Astrocyte of the hippocampus (primary cell): ENCODE results near the gene ZRANB1.

ENCODE experiments used
- DNase-seq: peaks from one replicate; pipeline ENCODE4 v3.0.0; 2011; ENCODE audit warnings: low read depth, low spot score

The ZRANB1 gene

GRCh38 chr10:124993736-124994451 is 52.0 kb downstream of the ZRANB1 start:
- no peak for DNase-seq

- no peak for DNase-seq
Measured at GRCh38 chr10:124994573-124995473, 52.9 kb downstream of the ZRANB1 start.

DNA sequence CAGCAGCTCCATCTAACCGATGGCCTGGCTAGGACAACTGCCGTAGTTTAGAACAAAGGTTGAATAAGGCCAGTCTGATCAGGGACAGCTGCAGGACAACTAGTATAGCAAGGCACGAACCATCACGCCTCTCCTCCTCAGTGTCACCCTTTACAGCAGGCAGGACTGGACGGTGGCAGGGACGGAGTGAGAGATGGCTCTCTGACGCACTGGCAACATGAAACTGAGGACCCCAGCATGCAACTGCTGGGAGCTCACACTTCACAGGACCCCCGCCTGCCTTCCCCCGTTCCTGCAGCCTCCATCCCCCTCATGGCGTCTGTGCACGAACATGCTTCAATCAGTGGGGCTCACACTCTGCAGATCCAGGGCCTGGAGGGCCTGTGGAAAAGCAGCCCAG is 53.7 kb downstream of the ZRANB1 start:
- no peak for DNase-seq

- no peak for DNase-seq
Measured at GRCh38 chr10:124996127-124996853, 54.4 kb downstream of the ZRANB1 start.

GRCh38 chr10:124996854-124997215 is 54.9 kb downstream of the ZRANB1 start:
- no peak for DNase-seq

- DNase-seq, result no peak
Measured at GRCh38 chr10:124997306-124997705, 55.4 kb downstream of the ZRANB1 start.

DNA sequence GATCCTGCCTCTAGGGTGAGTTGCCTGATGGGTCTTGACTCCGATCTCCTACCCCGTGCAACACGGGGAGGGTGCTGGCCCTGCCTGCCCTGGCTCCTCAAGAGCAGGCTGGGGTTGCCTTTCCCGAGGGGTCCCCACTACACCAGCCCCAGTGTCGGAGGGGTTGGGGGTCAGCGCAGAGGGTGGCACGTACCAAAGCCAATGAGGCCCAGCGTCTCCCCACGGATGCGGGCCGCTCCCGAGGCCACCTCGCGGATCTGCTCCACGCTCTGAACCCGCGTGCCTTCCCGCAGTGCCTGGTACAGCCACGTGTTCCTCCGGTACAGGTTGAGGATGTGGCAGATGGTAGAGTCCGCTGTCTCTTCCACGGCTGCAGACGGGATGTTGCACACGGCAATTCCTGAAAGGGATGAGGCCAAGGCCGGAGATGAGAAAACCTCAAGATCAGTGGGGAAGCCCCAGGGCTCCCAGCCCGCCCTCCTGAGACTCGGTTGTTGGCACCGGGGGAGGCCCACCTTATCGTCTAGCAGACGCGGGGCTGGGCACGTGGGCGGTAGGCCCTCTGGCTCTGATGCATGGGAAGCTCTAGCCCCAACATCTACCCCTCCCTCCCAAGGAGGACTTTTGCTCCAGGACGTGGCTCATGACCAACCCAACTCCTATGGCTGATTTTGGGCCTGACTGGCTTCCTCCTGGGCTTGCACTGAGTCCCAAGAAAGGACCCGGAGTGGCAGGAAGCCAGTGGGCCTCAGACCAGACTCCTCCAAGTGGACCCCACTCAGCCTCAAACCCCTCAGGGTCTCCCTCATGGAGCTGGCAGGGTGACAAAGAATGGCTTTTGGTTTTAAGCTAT is 56.1 kb downstream of the ZRANB1 start:
- DNase-seq, result no peak

GRCh38 chr10:124998624-124999291 is 56.8 kb downstream of the ZRANB1 start:
- DNase-seq, result no peak

DNA sequence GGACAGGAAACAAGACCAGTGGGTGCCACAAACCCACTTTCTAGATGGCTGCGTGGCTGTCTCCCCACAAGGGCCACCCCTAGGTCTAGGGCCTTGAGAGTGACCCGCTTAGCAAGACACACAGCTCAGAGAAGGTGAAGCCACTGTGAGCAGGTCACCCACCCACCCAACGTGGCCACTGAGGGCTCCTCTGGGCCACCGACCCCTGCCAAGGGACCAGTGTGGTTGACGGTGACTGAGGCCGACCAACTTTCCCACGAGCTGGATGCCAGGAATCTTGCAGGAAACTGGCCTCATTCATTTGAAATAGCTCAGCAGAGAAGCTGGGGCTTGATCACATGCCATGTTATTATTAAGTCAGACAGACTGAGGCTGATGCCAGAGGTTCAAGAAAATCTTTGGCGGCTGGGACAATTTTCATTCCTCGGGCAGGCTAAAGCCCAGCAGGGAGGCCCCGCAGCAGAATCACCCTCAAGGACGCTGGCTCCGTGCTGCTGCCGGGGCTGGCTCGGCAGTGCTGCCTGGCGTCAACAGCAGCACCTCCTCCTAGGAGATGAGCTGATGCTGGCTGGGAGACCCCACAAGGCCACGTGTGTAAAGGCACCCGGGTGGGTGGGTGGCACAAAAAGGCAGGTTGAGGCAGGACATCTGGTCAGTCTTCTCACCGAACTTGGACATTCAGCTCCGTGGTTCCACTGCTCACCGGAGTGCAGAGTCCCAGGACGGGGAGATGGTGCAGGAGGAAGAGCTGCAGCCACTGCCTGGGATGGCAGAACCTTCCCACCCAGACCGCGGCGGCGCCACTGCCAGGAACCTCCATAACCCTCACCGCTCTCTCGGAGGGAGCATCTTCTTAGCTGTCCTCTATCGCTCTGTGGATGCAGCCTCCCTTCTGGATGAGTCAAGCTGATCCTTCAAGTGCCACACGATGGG is 57.8 kb downstream of the ZRANB1 start:
- DNase-seq, result peak; percentile 96

GRCh38 chr10:125000366-125001312 is 58.7 kb downstream of the ZRANB1 start:
- DNase-seq, result peak; percentile 82

DNA sequence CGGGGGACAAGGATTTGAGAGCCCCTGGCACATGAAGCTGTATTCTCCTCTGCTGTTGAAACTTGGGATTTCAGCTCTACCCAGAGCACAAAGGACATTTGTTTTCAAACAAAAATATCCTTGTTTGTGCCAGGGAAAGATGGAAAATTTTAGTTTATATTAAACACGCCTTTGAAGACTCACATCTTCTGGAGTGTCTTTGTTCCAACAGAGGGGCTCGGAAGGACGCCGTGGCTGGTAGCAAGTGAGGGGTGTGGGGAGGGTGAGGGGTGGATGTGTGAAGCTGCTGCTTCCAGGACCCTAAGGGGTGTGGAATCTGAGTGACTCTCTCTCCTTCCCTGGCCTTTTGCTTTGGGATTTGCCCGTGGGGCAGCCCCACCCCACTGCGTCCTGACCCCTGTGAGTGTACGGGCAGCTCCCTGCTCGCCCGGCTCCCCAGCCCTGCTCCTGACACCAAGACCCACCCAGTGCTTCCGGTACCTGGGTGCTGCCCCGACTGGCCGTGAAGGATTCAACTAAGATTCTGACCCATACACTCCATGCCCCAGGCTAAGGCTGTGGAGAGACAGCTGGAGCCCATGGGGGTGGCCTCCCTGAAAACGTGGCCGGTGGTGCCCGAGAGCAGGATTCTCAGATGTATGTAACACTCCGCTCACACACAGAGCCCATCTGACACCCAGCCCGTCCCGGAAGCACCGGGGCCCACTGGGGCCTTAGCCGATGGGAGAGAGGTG is 59.6 kb downstream of the ZRANB1 start:
- DNase-seq, result no peak

DNA sequence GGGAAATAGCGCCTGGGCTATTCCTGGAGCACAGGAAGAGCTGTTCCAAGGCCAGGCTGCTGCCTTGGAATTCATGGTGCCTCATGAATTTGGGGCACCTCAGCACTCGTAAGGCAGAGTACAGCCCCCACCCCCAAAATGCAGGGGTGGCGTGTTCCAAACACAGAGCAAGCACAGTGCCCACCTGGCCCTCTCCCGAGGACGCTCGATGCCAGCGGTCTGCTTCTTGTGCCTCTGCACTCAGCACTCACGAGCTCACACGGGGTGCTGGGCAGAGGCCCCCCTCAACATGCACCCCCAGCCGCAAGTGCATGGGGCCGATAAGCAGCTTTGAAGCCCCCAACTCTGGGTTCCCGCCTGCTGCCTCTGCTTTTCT is 60.1 kb downstream of the ZRANB1 start:
- no peak for DNase-seq

DNA sequence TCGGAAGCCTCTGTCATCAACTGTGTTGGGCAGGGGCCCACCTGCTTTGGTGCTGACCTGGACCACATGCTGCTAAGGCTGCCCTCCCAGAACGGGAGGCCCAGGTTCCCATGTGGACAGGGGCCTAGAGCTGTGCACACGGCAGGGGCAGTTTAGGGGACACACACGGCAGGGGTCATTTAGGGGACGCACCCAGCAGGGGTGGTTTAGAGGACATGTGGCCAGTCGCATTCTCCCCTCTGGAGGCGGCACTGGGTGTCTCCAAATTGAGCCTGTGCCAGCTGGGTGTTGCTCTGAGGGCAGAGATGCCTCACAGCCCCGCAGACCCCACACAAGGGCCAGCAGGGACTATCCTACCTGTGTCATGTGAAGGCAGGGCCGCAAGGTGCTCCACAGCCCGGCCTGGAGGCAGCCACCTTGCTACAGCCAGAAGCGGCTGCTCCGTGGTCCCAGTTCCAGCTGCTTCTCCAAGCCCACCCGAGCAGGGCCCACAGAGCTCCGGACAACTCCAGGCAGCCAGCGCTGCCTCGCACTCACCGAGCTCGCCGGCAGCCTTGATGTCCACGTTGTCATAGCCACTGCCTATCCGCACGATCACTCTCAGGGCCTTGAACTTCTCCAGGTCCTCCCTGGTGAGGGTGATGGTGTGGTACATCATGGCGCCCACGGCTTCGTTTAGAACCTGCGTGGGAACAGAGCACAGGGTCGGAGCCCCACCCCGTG is 60.7 kb downstream of the ZRANB1 start:
- no peak for DNase-seq

- DNase-seq, result no peak
Measured at GRCh38 chr10:125003146-125003900, 61.4 kb downstream of the ZRANB1 start.

DNA sequence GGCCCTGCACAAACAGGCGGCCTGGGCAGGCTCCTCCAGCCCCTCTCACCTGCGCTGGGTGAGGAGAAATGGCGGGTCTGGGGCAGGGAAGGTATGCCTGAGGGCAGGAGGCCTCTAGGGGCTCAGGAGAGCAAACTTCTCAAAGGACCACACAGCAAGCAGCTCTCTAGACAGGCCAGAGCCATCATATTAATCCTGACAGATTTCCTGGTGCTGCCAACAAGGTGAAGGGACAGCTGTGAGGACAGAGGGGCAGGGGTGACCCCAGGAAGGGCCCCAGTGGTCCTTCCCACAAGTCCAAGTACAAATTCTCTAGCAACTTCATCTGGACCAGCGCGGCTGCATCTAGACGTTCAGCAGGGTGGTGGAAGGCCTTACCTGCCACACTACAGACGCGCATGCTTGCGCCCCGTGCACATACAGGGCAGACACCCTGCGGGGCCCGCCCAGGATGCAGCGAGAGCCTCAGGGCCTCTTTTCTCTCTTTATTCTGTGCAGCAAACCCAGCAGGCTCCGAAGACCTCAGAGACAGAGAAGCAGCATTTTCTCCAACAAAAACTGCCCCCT is 62.1 kb downstream of the ZRANB1 start:
- DNase-seq, result no peak
